MG63 (cell line): ENCODE data around the gene UBE3A. TPM values are rescaled to one million over a fixed set of nuclear protein-coding genes. Genes with fewer than 3 reads are reported as not detected.
A peak's percentile ranks its signal among the peaks of the same experiment; 100 is the strongest.

Experiments used
- DNase-seq: peaks from one replicate; pipeline ENCODE4 v3.0.0-alpha.2; 2020
- H3K27me3 ChIP-seq: fragments of 250-450 bp; sonication (Bioruptor Pico); 2 replicates; pipeline ENCODE4 v1.5.1; 2020; ENCODE audit warnings: mild to moderate bottlenecking, moderate library complexity
- H3K36me3 ChIP-seq: fragments of 250-450 bp; sonication (Bioruptor Pico); 2 replicates; pipeline ENCODE4 v1.5.1; 2020; ENCODE audit warnings: mild to moderate bottlenecking, moderate library complexity
- H3K4me3 ChIP-seq: fragments of 250-450 bp; sonication (Bioruptor Pico); 2 replicates; pipeline ENCODE4 v1.5.1; 2020; ENCODE audit warnings: mild to moderate bottlenecking, moderate library complexity
- H3K9me3 ChIP-seq: fragments of 250-450 bp; sonication (Bioruptor Pico); 2 replicates; pipeline ENCODE4 v1.5.1; 2020; ENCODE audit warnings: mild to moderate bottlenecking, moderate library complexity
- total RNA-seq: library from RNA; depleted of rRNA; stranded (reverse); fragments of >200 nt; shearing (Covaris generic); gene quantifications from 2 replicates; pipeline ENCODE4 v1.2.3, GENCODE V29; 2014; ENCODE audit warnings: low replicate concordance

Gene UBE3A
- total RNA-seq, 1 experiment from 2014 or later = 42.3 TPM

GRCh38 chr15:25451501-25451900 is 12.7 kb upstream of the UBE3A start:
- Histone ChIP-seq H3K9me3 (peaks cover 6% of the 10 kb centered on the region), H3K36me3 (no peaks in the 10 kb centered on the region), H3K27me3 (no peaks in the 10 kb centered on the region), H3K4me3 (no peak overlapping the region)
- no peak for DNase-seq

- peaks cover 6% of the 10 kb centered on the region for H3K9me3 ChIP-seq
- H3K36me3 ChIP-seq = no peaks in the 10 kb centered on the region
- no peak for DNase-seq
- H3K27me3 ChIP-seq = no peaks in the 10 kb centered on the region
- H3K4me3 ChIP-seq = no peak overlapping the region
Measured at GRCh38 chr15:25450163-25450562, 11.3 kb upstream of the UBE3A start.

GRCh38 chr15:25446076-25446475 is 7.3 kb upstream of the UBE3A start:
- H3K9me3 ChIP-seq = peaks cover 1% of the 10 kb centered on the region; the same call in 1 of the 2 replicates
- no peak for DNase-seq
- no peaks in the 10 kb centered on the region for H3K36me3 ChIP-seq
- no peaks in the 10 kb centered on the region for H3K27me3 ChIP-seq
- H3K4me3 ChIP-seq = no peak overlapping the region

- H3K27me3 ChIP-seq = no peaks in the 10 kb centered on the region
- H3K36me3 ChIP-seq = no peaks in the 10 kb centered on the region
- H3K9me3 ChIP-seq = no peaks in the 10 kb centered on the region
- DNase-seq = no peak
- no peak overlapping the region for H3K4me3 ChIP-seq
Measured at GRCh38 chr15:25445412-25445811, 6.6 kb upstream of the UBE3A start.

GRCh38 chr15:25441111-25441510 is 2.3 kb upstream of the UBE3A start:
- no peak for DNase-seq
- no peak overlapping the region for H3K4me3 ChIP-seq

GRCh38 chr15:25439369-25439836 is 579 bp upstream of the UBE3A start:
- H3K36me3 ChIP-seq = peaks cover 23% of the 10 kb centered on the region
- no peaks in the 10 kb centered on the region for H3K27me3 ChIP-seq
- peak overlapping the region; percentile 99 for H3K4me3 ChIP-seq
- H3K9me3 ChIP-seq = peaks cover 3% of the 10 kb centered on the region; the same call in 1 of the 2 replicates
- DNase-seq = peak; percentile 2

More at GRCh38 chr15:25441111-25441510, 2.3 kb upstream of the UBE3A start:
- no peaks in the 10 kb centered on the region for H3K27me3 ChIP-seq
- peaks cover 9% of the 10 kb centered on the region for H3K36me3 ChIP-seq
- no peaks in the 10 kb centered on the region for H3K9me3 ChIP-seq

GRCh38 chr15:25437777-25438600 is 835 bp downstream of the UBE3A start:
- peaks cover 3% of the 10 kb centered on the region; the same call in 1 of the 2 replicates for H3K9me3 ChIP-seq
- H3K27me3 ChIP-seq = no peaks in the 10 kb centered on the region
- DNase-seq = peak; percentile 51
- peak overlapping the region; percentile 99 for H3K4me3 ChIP-seq
- peaks cover 26% of the 10 kb centered on the region for H3K36me3 ChIP-seq

- H3K36me3 ChIP-seq = peaks cover 31% of the 10 kb centered on the region
- H3K4me3 ChIP-seq = peak overlapping the region; percentile 99
- no peak for DNase-seq
- H3K27me3 ChIP-seq = no peaks in the 10 kb centered on the region
- peaks cover 3% of the 10 kb centered on the region; the same call in 1 of the 2 replicates for H3K9me3 ChIP-seq
Measured at GRCh38 chr15:25436707-25437106, 2.1 kb downstream of the UBE3A start.

- no peak overlapping the region for H3K4me3 ChIP-seq
- H3K9me3 ChIP-seq = peaks cover 3% of the 10 kb centered on the region; the same call in 1 of the 2 replicates
- no peak for DNase-seq
- H3K27me3 ChIP-seq = no peaks in the 10 kb centered on the region
- peaks cover 34% of the 10 kb centered on the region for H3K36me3 ChIP-seq
Measured at GRCh38 chr15:25435474-25436243, 3.2 kb downstream of the UBE3A start.

GRCh38 chr15:25433118-25433865 is 5.5 kb downstream of the UBE3A start:
- Histone ChIP-seq H3K9me3 (peaks cover 3% of the 10 kb centered on the region; the same call in 1 of the 2 replicates), H3K4me3 (no peak overlapping the region), H3K36me3 (peaks cover 40% of the 10 kb centered on the region), H3K27me3 (no peaks in the 10 kb centered on the region)
- no peak for DNase-seq

- Histone ChIP-seq H3K4me3 (no peak overlapping the region), H3K27me3 (no peaks in the 10 kb centered on the region), H3K36me3 (peaks cover 43% of the 10 kb centered on the region), H3K9me3 (peaks cover 3% of the 10 kb centered on the region; the same call in 1 of the 2 replicates)
- DNase-seq = no peak
Measured at GRCh38 chr15:25431836-25432561, 6.8 kb downstream of the UBE3A start.

- Histone ChIP-seq H3K4me3 (no peak overlapping the region), H3K27me3 (no peaks in the 10 kb centered on the region), H3K9me3 (0 out of 2 replicates have a peak, but pooled peaks cover 1% of the 10 kb centered on the region), H3K36me3 (peaks cover 29% of the 10 kb centered on the region)
- DNase-seq = no peak
Measured at GRCh38 chr15:25427861-25428260, 11.0 kb downstream of the UBE3A start.

GRCh38 chr15:25426896-25427610 is 11.8 kb downstream of the UBE3A start:
- H3K4me3 ChIP-seq = no peak overlapping the region
- no peak for DNase-seq
- 0 out of 2 replicates have a peak, but pooled peaks cover 1% of the 10 kb centered on the region for H3K9me3 ChIP-seq
- H3K36me3 ChIP-seq = peaks cover 26% of the 10 kb centered on the region
- no peaks in the 10 kb centered on the region for H3K27me3 ChIP-seq

- H3K9me3 ChIP-seq = peaks cover 11% of the 10 kb centered on the region; the same call in 1 of the 2 replicates
- no peak overlapping the region for H3K4me3 ChIP-seq
- H3K27me3 ChIP-seq = no peaks in the 10 kb centered on the region
- DNase-seq = no peak
- peaks cover 39% of the 10 kb centered on the region for H3K36me3 ChIP-seq
Measured at GRCh38 chr15:25424073-25424472, 14.8 kb downstream of the UBE3A start.

GRCh38 chr15:25422021-25422420 is 16.8 kb downstream of the UBE3A start:
- Histone ChIP-seq H3K4me3 (no peak overlapping the region), H3K27me3 (no peaks in the 10 kb centered on the region), H3K36me3 (peaks cover 41% of the 10 kb centered on the region), H3K9me3 (peaks cover 13% of the 10 kb centered on the region)
- no peak for DNase-seq
